Stimulated activated CD8-positive, alpha-beta memory T cell treated with anti-CD3 and anti-CD28 coated beads, Interleukin-7, amount 100 ng/mL, for 4 hours (primary cell): Measurements from ENCODE around the gene TMEM169.
"Not testable (repeated sequence)": the region's sequence is repeated elsewhere in the genome, so short reads cannot be mapped to it uniquely, and the experiment has no call there.

Experiments used
- DNase-seq, 2 donors: peaks; one replicate each; pipeline ENCODE4 v3.0.0-alpha.2; 2020; ENCODE audit warnings: low read depth in 2 of 2

TMEM169 gene

GRCh38 chr2:216071111-216071851 is 10.4 kb upstream of the TMEM169 start:
- DNase-seq = no peak

- no peak for DNase-seq
Observed at GRCh38 chr2:216072473-216072872, 9.2 kb upstream of the TMEM169 start.

- DNase-seq = no peak
Observed at GRCh38 chr2:216073773-216074172, 7.9 kb upstream of the TMEM169 start.

GRCh38 chr2:216074380-216074779 is 7.3 kb upstream of the TMEM169 start:
- DNase-seq = no peak

- DNase-seq = no peak
Observed at GRCh38 chr2:216074794-216075193, 6.9 kb upstream of the TMEM169 start.

GRCh38 chr2:216075510-216076485 is 5.9 kb upstream of the TMEM169 start:
- no peak for DNase-seq

GRCh38 chr2:216078776-216079175 is 2.9 kb upstream of the TMEM169 start:
- DNase-seq = no peak

GRCh38 chr2:216080048-216080447 is 1.7 kb upstream of the TMEM169 start:
- DNase-seq = not testable (repeated sequence)

GRCh38 chr2:216081012-216081411 is 707 bp upstream of the TMEM169 start:
- DNase-seq = no peak

GRCh38 chr2:216082117-216082711 is 495 bp downstream of the TMEM169 start:
- DNase-seq = no peak

GRCh38 chr2:216082805-216083204 is 1.1 kb downstream of the TMEM169 start:
- no peak for DNase-seq

- DNase-seq = no peak
Observed at GRCh38 chr2:216083464-216084281, 2.0 kb downstream of the TMEM169 start.

- DNase-seq = no peak
Observed at GRCh38 chr2:216084547-216084946, 2.8 kb downstream of the TMEM169 start.

GRCh38 chr2:216086207-216086893 is 4.6 kb downstream of the TMEM169 start:
- no peak for DNase-seq

- DNase-seq = no peak
Observed at GRCh38 chr2:216090369-216090786, 8.7 kb downstream of the TMEM169 start.

- DNase-seq = no peak
Observed at GRCh38 chr2:216092646-216093045, 10.9 kb downstream of the TMEM169 start.

GRCh38 chr2:216094701-216095100 is 13.0 kb downstream of the TMEM169 start:
- DNase-seq = no peak

- DNase-seq = no peak
Observed at GRCh38 chr2:216098421-216099334, 17.0 kb downstream of the TMEM169 start.

- DNase-seq = no peak
Observed at GRCh38 chr2:216101109-216101508, 19.4 kb downstream of the TMEM169 start.

- no peak for DNase-seq
Observed at GRCh38 chr2:216103213-216103612, 21.5 kb downstream of the TMEM169 start.
